Thyroid gland (tissue), 4 donors: ENCODE measurements around the gene CBL.

Source experiments
- CTCF ChIP-seq, 6 experiments: fragments of 200-600 bp in 3 of 6; fragments of 450-650 bp in 3 of 6; sonication (generic) in 3 of 6; IDR thresholded peaks; one replicate each; pipeline ENCODE4 v1.5.1; 2016 to 2019; ENCODE audit warnings: antibody characterized with exemption in 6 of 6, mild to moderate bottlenecking in 2 of 6, inconsistent platforms in 1 of 6, moderate library complexity in 1 of 6
- POLR2A ChIP-seq, 2 donors: fragments of 450-650 bp; IDR thresholded peaks; one replicate each; pipeline ENCODE4 v1.6.1; 2017; ENCODE audit warnings: antibody characterized with exemption in 2 of 2, mild to moderate bottlenecking in 2 of 2, moderate library complexity in 1 of 2

- TF ChIP-seq CTCF (IDR thresholded peaks at IDR 0.05): no peak
- no peak for TF ChIP-seq POLR2A (IDR thresholded peaks at IDR 0.05)
Observed at GRCh38 chr11:119303227-119303718, 97.1 kb downstream of the CBL start.
